ENCODE data around the gene ZNF81. TPM values are rescaled to one million over a fixed set of nuclear protein-coding genes. Genes with fewer than 3 reads are reported as not detected.
"Not testable (repeated sequence)": the region's sequence is repeated elsewhere in the genome, so short reads cannot be mapped to it uniquely, and the experiment has no call there.

Gene ZNF81
- total RNA-seq, 6 experiments from 2014 or later = 2.4 to 3.8 (median 3.3) TPM

- ATAC-seq = no peak
Measured at GRCh38 chrX:47802589-47802988, 34.1 kb upstream of the ZNF81 start.

GRCh38 chrX:47803103-47803502 is 33.6 kb upstream of the ZNF81 start:
- DNase-seq; intact Hi-C loops (cut with DNase I); H3K9me3 ChIP-seq; H3K27ac ChIP-seq; H3K4me1 ChIP-seq; H3K4me3 ChIP-seq; H3K27me3 ChIP-seq; H3K36me3 ChIP-seq: not testable (repeated sequence)
- peak in 2 of 4 donors; percentile 23 to 24 for ATAC-seq
- 58% methylated on average over 13 of the region's 21 CpGs for WGBS (ENCODE audit: insufficient coverage, low coverage, low lambda C conversion rate, missing lambda C conversion rate)

More at GRCh38 chrX:47802589-47802988, 34.1 kb upstream of the ZNF81 start:
- peaks cover 0 to 4% of the 10 kb centered on the region in 2 donors for H3K27me3 ChIP-seq
- H3K27ac ChIP-seq = no peak overlapping the region
- no peak overlapping the region for H3K4me3 ChIP-seq
- no peak for DNase-seq
- no peaks in the 10 kb centered on the region for H3K9me3 ChIP-seq
- intact Hi-C loops (cut with DNase I) = no loop called here
- TF ChIP-seq, protein P1, sequence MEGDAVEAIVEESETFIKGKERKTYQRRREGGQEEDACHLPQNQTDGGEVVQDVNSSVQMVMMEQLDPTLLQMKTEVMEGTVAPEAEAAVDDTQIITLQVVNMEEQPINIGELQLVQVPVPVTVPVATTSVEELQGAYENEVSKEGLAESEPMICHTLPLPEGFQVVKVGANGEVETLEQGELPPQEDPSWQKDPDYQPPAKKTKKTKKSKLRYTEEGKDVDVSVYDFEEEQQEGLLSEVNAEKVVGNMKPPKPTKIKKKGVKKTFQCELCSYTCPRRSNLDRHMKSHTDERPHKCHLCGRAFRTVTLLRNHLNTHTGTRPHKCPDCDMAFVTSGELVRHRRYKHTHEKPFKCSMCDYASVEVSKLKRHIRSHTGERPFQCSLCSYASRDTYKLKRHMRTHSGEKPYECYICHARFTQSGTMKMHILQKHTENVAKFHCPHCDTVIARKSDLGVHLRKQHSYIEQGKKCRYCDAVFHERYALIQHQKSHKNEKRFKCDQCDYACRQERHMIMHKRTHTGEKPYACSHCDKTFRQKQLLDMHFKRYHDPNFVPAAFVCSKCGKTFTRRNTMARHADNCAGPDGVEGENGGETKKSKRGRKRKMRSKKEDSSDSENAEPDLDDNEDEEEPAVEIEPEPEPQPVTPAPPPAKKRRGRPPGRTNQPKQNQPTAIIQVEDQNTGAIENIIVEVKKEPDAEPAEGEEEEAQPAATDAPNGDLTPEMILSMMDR (IDR thresholded peaks at IDR 0.05) = no peak
- H3K4me1 ChIP-seq = no peaks in the 10 kb centered on the region
- 56% methylated on average over 4 of the region's 4 CpGs for WGBS (ENCODE audit: insufficient coverage, low coverage, low lambda C conversion rate, missing lambda C conversion rate)
- H3K36me3 ChIP-seq = no peaks in the 10 kb centered on the region

- DNase-seq = no peak
- Histone ChIP-seq H3K27me3 (no peaks in the 10 kb centered on the region), H3K4me1 (no peaks in the 10 kb centered on the region), H3K9me3 (no peaks in the 10 kb centered on the region), H3K27ac (no peak overlapping the region), H3K36me3 (no peaks in the 10 kb centered on the region), H3K4me3 (no peak overlapping the region)
- intact Hi-C loops (cut with DNase I) = no loop called here
- no peak for ATAC-seq
- 80% methylated on average over 9 of the region's 9 CpGs for WGBS (ENCODE audit: insufficient coverage, low coverage, low lambda C conversion rate, missing lambda C conversion rate)
- TF ChIP-seq, protein P1 (IDR thresholded peaks at IDR 0.05) = no peak
- TF ChIP-seq POLR2A (IDR thresholded peaks at IDR 0.05) = no peak
Measured at GRCh38 chrX:47804315-47804714, 32.4 kb upstream of the ZNF81 start.

DNA sequence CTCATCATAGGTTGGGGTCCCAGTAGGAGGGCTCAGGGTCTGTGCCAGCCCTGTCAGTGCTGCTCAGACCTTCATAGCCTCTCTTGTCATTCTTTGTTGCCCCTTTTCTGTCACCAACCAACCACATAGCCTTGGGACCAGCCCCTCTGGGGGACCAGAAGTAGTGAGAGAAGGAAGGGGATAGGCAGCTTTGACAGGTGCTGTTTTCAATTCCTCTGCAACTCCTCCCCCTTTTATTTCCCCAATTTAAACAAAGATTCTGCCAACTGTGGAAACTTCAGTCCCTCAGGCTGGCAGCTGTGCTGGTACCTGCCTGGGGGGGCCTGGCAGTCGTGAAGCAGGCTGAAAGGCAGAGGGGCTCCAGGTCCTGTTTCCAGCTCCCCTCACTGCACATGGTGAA is 30.9 kb upstream of the ZNF81 start:
- H3K27ac ChIP-seq; H3K9me3 ChIP-seq; H3K27me3 ChIP-seq; intact Hi-C loops (cut with DNase I); DNase-seq; H3K4me3 ChIP-seq; ATAC-seq; H3K36me3 ChIP-seq; H3K4me1 ChIP-seq: not testable (repeated sequence)
- no CpG with 5 or more reads among the region's 1 CpG for WGBS (ENCODE audit: insufficient coverage, low coverage, low lambda C conversion rate, missing lambda C conversion rate)

- H3K9me3 ChIP-seq; H3K27ac ChIP-seq; H3K27me3 ChIP-seq; H3K4me1 ChIP-seq; intact Hi-C loops (cut with DNase I); H3K36me3 ChIP-seq; H3K4me3 ChIP-seq; ATAC-seq; DNase-seq: not testable (repeated sequence)
- 66% methylated on average over 5 of the region's 14 CpGs for WGBS (ENCODE audit: insufficient coverage, low coverage, low lambda C conversion rate, missing lambda C conversion rate)
Measured at GRCh38 chrX:47806415-47807271, 30.1 kb upstream of the ZNF81 start.

- WGBS (ENCODE audit: insufficient coverage, low coverage, low lambda C conversion rate, missing lambda C conversion rate) = 40% methylated on average over 2 of the region's 3 CpGs
- ATAC-seq; DNase-seq; H3K27me3 ChIP-seq; H3K4me1 ChIP-seq; intact Hi-C loops (cut with DNase I); H3K4me3 ChIP-seq; H3K27ac ChIP-seq; H3K9me3 ChIP-seq; H3K36me3 ChIP-seq: not testable (repeated sequence)
Measured at GRCh38 chrX:47807272-47807538, 29.5 kb upstream of the ZNF81 start.

All from right lobe of liver (tissue), 6 donors.